ENCODE measurements around the gene ABHD16B. TPM values are rescaled to one million over a fixed set of nuclear protein-coding genes. Genes with fewer than 3 reads are reported as not detected.

Gene ABHD16B
- total and polyA plus RNA-seq, 2 of the 13 experiments (the other 11 are each of a cell fraction or from before 2014, with no cell fraction given), result not detected

DNA sequence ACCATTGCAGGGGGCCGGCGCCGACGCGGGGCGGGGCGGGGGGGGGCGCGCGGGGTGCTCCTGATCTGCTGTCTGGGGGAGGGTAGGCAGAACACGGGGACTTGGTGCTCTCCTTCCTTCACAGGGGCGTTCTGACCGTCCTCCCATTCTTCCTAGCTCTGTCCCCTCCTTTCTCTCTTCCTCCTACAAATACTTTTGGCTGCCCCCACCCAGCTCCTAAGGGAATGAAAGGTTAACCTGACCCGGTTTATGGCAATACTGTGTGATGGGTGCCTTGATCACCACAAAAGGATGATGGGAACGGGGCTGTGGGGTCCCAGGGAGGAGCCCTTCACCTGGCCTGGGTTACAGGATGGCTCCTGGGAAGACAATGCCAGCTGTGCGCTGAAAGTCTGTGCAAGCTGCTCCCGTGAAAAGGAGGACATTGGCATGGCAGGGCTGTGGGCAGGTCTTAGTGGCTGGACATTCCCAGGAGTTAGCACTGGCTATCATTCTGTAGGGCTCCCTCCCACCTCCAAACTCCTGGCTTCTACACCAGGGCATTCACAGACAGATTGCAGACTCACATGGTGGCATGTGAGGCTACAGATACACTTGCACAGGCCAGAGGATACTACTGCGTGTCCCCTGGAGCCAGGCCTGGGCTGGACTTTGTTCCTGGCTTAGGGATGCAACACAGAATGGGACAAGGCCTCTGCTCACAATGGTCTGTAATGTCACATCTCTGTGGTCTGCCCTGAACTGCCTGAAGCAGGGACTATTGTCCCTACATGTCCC is 1.9 kb downstream of the ABHD16B start (continued):
- TF ChIP-seq MAFK (conservative IDR thresholded peaks at IDR 0.05 in 1 of 2, IDR thresholded peaks at IDR 0.05 in 1 of 2; ENCODE audit: low read length in 2 of 2) (no peak), ZNF274 (CRISPR knock-in tag; IDR thresholded peaks at IDR 0.05) (no peak), ZNF34 (CRISPR knock-in tag; IDR thresholded peaks at IDR 0.05; ENCODE audit: borderline replicate concordance) (no peak), SOX6 (IDR thresholded peaks at IDR 0.05) (no peak), SOX6 (CRISPR knock-in tag; IDR thresholded peaks at IDR 0.05) (0 out of 2 replicates have a peak, but pooled peaks have one; percentile 14), ZNF703 (CRISPR knock-in tag; IDR thresholded peaks at IDR 0.05; ENCODE audit: borderline replicate concordance) (no peak), BRCA1 (CRISPR knock-in tag; IDR thresholded peaks at IDR 0.05) (no peak), ZNF605 (CRISPR knock-in tag; IDR thresholded peaks at IDR 0.05) (no peak), ZNF205 (CRISPR knock-in tag; IDR thresholded peaks at IDR 0.05) (no peak), ZNF17 (CRISPR knock-in tag; IDR thresholded peaks at IDR 0.05) (no peak), NFE2L2 (IDR thresholded peaks at IDR 0.05; ENCODE audit: low read length) (0 out of 2 replicates have a peak, but pooled peaks have one; percentile 1), ATAD3A (CRISPR knock-in tag; IDR thresholded peaks at IDR 0.05) (no peak), SMAD9 (CRISPR knock-in tag; IDR thresholded peaks at IDR 0.05) (no peak), HCFC1 (IDR thresholded peaks at IDR 0.05; ENCODE audit: low read depth, low read length) (no peak; the same call in 1 of the 2 replicates), ZNF564 (CRISPR knock-in tag; IDR thresholded peaks at IDR 0.05) (no peak), FOXP1 (IDR thresholded peaks at IDR 0.05) (no peak), FOXP1 (CRISPR knock-in tag; IDR thresholded peaks at IDR 0.05) (no peak), HNRNPUL1 (IDR thresholded peaks at IDR 0.05; ENCODE audit: low read depth, low read length) (no peak), TSC22D2 (CRISPR knock-in tag; IDR thresholded peaks at IDR 0.05; ENCODE audit: borderline replicate concordance) (no peak; the same call in 1 of the 2 replicates), ZNF883 (CRISPR knock-in tag; IDR thresholded peaks at IDR 0.05; ENCODE audit: not compliant biosample characterization) (peak; percentile 60), GATAD1 (CRISPR knock-in tag; IDR thresholded peaks at IDR 0.05) (no peak), SP5 (CRISPR knock-in tag; IDR thresholded peaks at IDR 0.05; ENCODE audit: borderline replicate concordance, low read depth) (no peak), SKI (IDR thresholded peaks at IDR 0.05; ENCODE audit: partially characterized antibody) (peak; percentile 12), ZNF629 (CRISPR knock-in tag; conservative IDR thresholded peaks at IDR 0.05) (no peak), ZNF331 (CRISPR knock-in tag; IDR thresholded peaks at IDR 0.05) (peak; percentile 3; the same call in 1 of the 2 replicates)
- TF ChIP-seq, protein P1, sequence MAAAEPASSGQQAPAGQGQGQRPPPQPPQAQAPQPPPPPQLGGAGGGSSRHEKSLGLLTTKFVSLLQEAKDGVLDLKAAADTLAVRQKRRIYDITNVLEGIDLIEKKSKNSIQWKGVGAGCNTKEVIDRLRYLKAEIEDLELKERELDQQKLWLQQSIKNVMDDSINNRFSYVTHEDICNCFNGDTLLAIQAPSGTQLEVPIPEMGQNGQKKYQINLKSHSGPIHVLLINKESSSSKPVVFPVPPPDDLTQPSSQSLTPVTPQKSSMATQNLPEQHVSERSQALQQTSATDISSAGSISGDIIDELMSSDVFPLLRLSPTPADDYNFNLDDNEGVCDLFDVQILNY (CRISPR knock-in tag; conservative IDR thresholded peaks at IDR 0.05), result no peak
- TF ChIP-seq, protein P2, sequence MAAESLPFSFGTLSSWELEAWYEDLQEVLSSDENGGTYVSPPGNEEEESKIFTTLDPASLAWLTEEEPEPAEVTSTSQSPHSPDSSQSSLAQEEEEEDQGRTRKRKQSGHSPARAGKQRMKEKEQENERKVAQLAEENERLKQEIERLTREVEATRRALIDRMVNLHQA (CRISPR knock-in tag; IDR thresholded peaks at IDR 0.05), result no peak
- TF ChIP-seq, protein P3, sequence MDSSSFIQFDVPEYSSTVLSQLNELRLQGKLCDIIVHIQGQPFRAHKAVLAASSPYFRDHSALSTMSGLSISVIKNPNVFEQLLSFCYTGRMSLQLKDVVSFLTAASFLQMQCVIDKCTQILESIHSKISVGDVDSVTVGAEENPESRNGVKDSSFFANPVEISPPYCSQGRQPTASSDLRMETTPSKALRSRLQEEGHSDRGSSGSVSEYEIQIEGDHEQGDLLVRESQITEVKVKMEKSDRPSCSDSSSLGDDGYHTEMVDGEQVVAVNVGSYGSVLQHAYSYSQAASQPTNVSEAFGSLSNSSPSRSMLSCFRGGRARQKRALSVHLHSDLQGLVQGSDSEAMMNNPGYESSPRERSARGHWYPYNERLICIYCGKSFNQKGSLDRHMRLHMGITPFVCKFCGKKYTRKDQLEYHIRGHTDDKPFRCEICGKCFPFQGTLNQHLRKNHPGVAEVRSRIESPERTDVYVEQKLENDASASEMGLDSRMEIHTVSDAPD (CRISPR knock-in tag; IDR thresholded peaks at IDR 0.05), result 0 out of 2 replicates have a peak, but pooled peaks have one; percentile 8
- TF ChIP-seq, protein P4, sequence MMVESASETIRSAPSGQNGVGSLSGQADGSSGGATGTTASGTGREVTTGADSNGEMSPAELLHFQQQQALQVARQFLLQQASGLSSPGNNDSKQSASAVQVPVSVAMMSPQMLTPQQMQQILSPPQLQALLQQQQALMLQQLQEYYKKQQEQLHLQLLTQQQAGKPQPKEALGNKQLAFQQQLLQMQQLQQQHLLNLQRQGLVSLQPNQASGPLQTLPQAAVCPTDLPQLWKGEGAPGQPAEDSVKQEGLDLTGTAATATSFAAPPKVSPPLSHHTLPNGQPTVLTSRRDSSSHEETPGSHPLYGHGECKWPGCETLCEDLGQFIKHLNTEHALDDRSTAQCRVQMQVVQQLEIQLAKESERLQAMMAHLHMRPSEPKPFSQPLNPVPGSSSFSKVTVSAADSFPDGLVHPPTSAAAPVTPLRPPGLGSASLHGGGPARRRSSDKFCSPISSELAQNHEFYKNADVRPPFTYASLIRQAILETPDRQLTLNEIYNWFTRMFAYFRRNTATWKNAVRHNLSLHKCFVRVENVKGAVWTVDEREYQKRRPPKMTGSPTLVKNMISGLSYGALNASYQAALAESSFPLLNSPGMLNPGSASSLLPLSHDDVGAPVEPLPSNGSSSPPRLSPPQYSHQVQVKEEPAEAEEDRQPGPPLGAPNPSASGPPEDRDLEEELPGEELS (CRISPR knock-in tag; IDR thresholded peaks at IDR 0.05), result no peak

Measured in HepG2 (cell line).